Activated T-helper 9 cell treated with anti-CD3 and anti-CD28 coated beads, Interleukin-2, amount 50 U/mL, for 16 hours (primary cell): Measurements from ENCODE around the gene MRPL21.

Experiments
- DNase-seq: peaks from one replicate; pipeline ENCODE4 v3.0.0-alpha.2; 2020; ENCODE audit warnings: low read depth

The MRPL21 gene

DNA sequence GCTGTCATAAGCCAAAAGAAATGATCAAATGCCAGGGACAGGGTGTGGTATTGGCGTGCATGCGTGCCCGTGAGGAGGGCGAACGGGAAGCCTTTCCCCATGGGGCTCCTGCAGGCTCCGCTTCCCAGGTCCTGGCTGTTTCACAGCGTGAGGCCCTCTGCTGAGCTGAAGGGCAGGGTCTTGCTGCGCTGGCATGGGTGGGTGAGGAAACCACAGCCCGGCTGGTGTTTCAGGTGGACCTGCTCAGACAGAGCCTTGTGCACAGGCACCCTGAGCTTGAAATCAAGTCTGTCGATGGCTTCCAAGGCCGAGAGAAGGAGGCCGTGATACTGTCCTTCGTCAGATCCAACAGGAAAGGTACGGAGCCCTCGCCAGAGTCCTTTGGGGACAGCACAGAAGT lies 31.4 kb upstream of the MRPL21 start:
- DNase-seq, result no peak

DNA sequence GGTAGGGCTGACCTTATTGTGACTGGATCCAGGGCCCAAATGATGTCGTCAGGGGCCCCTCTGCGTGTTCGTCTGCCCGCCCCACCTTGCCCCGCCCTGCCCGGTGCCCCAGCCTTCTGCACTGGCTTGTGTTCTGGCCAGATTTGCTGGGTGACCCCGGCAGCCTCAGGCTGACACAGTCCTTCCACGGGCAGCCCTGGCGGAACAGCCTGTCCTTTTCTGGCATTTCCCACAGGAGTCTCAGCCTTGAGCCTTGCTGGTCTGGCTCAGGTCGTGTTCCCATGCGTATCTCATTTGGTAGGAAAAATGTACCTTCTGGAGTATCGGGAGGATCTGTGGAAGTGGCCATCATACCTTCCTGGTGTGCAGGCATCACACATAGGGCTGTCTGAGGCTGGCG lies 31.0 kb upstream of the MRPL21 start:
- no peak for DNase-seq

DNA sequence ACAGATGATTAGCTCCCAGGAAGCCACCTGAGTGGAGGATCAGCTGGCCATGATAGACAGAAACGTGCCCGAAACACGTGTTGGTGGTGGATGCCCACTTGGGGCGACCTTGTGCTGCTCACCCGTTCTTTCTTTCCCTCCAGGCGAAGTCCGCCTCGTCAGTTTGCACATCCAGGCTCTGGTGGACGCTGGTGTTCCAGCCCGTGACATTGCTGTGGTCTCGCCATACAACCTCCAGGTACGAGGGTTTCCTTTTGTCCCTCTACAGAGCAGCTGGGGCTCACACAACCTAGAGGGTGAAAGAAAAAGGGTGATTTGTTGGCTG lies 30.7 kb upstream of the MRPL21 start:
- DNase-seq, result no peak

DNA sequence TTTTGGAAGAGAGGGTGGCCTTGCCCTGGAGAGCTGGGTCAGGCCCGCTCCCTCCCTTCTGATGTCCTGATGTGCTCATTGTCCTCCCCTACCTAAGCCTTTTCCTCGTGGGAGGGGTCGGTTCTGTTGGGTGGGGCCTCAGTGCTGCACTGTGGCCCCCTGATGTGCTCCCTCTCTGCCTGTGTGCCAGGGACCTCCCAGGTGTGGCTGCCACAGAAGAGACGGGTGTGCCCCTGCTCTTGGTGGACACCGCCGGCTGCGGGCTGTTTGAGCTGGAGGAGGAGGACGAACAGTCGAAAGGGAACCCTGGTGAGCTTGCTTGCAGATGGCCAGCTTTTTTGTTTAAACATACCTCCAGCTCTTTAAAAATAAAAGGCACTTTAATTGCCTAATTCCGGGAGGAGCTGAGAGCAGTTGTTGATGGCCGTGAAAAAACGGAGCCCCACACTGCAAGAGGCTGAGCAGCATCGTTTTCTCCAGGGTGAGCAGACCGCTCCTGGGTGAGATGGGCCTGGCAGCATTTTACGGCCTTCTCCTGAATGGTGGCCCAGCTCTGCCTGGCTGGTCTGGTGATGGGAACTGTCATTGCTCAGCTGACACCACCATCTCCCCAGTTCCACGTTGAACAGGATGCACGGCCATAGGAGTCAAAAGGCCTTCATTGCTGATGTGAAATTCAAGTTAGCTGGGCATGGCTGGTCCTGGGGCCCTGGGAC lies 30.1 kb upstream of the MRPL21 start:
- DNase-seq, result no peak

DNA sequence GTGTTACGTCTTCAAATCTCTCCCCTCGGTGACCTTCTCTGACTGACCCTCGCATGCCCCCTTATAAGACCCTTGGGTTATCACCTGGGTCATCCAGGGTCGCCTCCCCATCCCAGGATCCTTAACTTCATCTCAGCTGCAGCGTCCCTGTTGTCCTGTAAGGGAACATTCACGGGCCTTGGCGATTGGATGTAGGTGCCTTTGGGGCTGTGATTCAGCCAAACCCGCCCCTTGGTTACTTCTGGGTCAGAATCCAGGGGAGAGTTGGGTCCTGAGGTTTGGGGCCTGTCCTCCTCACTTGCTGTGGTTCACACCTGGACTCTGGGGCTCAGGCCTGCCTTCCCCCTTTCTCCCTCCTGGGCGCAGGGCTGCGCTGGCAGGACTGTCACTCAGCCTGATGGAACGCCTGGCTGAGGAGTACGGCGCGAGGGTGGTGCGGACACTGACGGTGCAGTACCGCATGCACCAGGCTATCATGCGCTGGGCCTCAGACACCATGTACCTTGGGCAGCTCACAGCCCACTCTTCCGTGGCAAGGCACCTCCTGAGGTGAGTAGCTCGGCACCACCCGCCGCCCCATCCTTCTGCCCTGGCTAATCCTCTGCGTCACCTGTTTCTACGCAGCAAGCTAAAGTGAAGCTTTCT lies 29.4 kb upstream of the MRPL21 start:
- DNase-seq, result no peak

GRCh38 chr11:68932358-68932757 lies 28.7 kb upstream of the MRPL21 start:
- DNase-seq, result no peak

DNA sequence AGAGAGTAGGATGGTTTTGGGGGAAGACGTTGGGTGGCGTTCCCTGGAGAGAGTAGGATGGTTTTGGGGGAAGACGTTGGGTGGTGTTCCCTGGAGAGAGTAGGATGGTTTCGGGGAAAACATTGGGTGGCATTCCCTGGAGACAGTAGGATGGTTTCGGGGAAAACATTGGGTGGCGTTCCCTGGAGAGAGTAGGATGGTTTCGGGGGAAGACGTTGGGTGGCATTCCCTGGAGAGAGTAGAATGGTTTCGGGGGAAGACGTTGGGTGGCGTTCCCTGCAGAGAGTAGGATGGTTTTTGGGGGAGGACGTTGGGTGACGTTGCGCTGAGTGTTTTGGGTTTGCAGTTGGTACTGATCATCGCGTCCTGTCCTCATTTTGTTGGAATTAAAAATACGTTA lies 28.3 kb upstream of the MRPL21 start:
- no peak for DNase-seq

- DNase-seq, result no peak
Observed at GRCh38 chr11:68930991-68931855, 27.6 kb upstream of the MRPL21 start.

DNA sequence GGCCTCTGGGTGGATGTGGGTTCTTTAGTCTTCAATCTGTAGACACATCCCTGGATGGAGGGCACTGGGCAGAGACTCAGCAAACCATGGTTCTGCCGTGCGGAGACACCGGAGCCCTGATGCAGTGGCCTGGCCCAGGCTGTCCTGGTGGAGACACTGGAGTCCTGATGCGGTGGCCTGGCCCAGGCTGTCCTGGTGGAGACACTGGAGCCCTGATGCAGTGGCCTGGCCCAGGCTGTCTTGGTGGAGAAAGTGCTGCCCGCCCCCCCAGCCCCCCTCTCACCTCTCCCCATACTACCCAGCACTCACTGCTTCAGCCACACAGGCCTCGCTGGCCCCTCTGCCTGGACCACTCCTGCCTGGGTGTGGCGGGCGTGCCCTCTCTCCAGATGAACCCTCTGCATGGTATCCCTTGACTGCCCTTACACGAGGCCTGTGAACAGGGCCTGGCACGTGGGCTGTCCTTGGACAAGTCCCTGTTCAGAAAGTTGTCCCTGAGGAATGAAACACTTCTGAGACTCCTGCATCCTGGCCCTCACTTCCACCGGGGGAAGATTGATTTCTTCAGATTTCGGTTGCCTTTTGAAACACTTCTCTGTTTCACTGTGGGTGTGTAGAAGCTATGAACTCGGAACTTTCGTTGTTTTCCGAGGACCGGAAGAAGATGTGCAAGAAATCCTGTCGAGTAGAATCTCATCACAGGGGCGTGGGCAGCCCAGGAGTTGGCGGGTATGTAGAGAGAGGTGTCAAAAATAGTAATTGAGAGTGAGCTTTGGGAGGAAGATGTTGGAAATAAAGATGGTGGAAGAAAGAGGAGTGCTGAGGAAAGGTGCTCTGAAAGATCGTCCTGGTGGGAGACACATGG lies 26.3 kb upstream of the MRPL21 start:
- DNase-seq, result no peak

DNA sequence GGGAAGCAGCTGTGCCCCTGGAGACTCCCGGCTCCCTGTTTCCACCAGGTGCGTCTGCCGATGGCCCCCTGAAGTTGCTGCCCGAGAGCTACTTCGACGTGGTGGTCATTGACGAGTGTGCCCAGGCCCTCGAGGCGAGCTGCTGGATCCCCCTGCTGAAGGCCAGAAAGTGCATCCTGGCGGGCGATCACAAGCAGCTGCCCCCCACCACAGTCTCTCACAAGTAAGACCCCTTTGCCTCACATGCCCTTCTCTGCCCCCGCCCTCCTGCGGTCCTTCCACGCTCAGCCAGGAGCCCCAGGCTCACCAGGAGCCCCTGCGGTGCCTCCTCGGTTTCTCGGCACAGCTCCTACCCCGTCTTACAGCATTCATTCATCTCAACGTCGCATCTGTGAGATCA lies 25.5 kb upstream of the MRPL21 start:
- no peak for DNase-seq

- no peak for DNase-seq
Observed at GRCh38 chr11:68928136-68928880, 24.7 kb upstream of the MRPL21 start.

DNA sequence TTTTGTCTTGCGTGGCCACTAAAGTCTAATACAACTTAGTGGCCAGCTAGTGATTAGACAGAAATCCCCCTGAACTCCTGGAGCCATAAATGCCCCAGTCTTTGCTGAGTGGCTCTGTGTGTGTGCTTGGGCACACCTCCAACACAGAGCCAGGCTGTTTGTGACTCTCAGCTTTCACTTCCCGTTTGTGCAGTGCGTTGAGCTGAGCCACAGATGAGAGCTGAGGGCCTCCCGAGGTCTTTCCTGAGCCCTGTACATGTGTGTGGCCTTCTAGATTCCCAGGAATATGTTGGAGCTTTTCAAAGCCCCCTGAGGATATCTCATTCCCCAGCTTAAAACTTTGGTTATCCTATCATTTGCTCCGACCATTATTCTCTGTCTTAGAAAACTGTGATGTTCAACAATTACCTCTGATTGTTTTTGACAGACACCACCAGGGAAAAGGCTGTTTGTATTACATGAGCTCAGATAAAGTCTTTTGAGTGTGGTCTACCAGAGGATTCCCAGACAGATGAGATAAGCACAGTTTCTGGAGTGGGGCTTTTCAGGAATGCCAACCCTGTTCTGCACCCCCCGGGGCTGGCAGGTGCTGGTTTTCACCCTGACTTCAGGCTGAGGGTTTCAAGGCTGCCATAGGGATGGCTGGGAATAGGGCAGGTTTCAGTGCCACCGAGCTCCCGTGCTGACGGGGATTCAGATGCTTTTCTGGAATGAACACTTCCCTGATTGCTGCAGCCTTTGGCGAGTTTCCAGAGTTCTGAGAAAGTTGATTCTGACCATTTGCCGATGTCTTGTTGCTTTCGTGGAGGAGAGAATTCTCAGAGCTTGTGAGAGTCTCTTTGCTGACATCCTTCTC lies 23.9 kb upstream of the MRPL21 start:
- DNase-seq, result no peak

DNA sequence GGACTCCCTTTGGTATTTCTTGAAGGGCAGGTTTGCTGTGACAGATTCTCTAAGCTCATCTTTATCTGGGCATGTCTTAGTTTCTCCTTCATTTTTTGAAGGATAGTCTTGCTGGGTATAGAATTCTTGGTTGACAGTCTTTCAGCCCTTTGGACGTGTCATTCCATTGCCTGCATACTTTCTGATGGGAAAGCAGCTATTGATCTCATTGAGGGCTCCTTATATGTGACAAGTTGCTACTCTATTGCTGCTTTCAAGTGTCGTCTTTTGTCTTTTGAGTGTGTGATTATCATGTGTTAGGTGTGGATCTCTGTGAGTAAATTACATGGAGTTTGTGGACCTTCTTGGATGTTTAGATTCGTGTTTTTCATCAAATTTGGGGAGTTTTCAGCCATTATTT lies 22.0 kb upstream of the MRPL21 start:
- DNase-seq, result no peak

- no peak for DNase-seq
Observed at GRCh38 chr11:68924073-68924925, 20.7 kb upstream of the MRPL21 start.

GRCh38 chr11:68923614-68924013 lies 20.0 kb upstream of the MRPL21 start:
- DNase-seq, result no peak

DNA sequence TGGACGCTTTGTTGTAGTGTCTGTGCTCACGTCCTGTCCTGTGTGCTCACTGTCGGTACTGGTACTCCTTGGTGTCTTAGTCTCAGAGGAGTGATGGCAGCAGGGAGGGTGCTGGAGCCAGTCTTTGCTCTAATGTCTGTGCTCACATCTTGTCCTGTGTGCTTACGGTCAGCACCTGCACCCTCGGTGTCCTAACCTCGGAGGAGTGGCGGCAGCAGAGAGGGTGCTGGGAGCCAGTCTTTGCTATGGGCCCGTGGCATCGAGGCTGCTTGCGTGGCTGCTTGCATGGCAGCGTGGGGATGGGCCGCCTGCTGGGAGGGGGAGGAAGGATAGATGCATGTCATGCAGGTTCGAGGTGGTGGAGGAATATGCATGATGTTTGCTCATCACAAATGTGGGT lies 12.8 kb upstream of the MRPL21 start:
- no peak for DNase-seq

DNA sequence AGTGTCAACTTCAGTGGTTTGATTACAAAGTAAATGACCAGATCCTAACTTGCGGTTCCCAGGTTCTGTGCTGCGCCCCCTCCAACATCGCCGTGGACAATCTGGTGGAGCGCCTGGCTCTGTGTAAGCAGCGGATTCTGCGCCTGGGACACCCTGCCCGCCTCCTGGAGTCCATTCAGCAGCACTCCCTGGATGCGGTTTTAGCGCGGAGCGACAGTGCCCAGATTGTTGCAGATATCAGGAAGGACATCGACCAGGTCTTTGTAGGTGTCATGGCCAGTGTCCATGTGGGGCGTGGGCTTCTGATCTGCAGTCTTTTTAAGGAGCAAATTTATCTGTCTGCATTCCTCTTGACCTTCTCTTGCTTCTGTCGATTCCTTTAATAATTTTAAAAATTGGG lies 11.1 kb upstream of the MRPL21 start:
- no peak for DNase-seq

DNA sequence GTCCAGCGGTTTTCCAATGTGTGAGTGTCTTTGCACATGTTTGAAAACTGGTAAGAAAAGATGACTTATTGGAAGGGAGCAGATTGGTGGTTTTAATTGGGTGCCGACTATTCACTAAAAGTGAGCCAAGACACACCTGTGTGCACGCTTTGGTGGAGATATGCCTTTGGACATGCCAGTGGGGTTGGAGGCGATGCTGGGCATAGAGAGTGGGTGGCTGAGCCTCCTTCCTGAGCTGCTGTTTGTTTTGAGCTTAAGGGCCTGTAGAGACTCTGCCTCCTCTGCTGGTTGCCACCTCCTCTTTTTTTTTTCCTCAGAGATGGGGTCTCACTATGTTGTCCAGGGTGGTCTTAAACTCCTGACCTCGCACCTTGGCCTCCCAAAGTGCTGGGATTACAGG lies 9.6 kb upstream of the MRPL21 start:
- DNase-seq, result no peak

DNA sequence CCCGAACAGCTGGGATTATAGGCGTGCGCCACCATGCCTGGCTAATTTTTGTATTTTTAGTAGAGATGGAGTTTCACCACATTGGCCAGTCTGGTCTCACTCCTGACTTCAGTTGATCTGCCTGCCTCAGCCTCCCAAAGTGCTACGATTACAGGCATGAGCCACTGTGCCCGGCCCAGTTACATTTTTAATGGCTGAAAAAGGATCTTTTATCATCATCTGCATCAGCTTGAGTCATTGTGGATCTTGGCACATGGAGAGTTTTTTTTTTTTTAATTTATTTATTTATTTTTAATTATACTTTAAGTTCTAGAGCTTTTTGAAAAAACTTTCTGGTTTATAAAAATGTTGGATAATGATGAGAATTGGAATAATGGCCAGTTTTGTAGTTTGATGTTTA lies 8.6 kb upstream of the MRPL21 start:
- DNase-seq, result no peak

DNA sequence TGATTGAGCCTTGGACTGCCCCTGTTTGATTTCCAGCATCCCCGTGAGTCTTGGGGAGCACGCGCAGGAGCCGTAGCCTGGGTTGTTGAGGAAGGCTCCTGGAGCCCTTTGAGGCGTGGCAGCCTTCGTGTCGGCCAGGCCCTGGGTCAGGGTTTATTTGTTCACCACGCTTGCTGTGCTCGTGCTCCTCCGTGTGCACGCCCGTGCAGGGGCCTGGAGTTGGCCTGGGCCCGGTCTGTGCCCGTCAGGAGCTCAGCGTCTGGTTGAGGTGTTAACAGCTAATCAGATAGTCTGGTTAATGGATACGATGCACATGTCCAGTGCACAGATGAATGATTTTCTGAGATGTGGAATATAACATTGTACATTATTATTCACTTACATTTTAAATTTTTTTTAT lies 8.1 kb upstream of the MRPL21 start:
- DNase-seq, result no peak
